Type B pancreatic cell (in vitro differentiated cells): ENCODE results near the gene TMEM270. TPM values are rescaled to one million over a fixed set of nuclear protein-coding genes. Genes with fewer than 3 reads are reported as not detected.

ENCODE experiments used
- DNase-seq: peaks from one replicate; pipeline ENCODE4 v3.0.0; 2021; ENCODE audit warnings: mixed read lengths; ENCODE audit not compliant: unreplicated experiment; ENCODE audit errors: extremely low spot score
- H3K27ac Mint-ChIP-seq: 2 replicates; pipeline ENCODE4 v1.8.0; 2021; ENCODE audit warnings: mild to moderate bottlenecking, mixed read lengths
- H3K27me3 Mint-ChIP-seq: 2 replicates; pipeline ENCODE4 v1.8.0; 2021; ENCODE audit warnings: mixed read lengths
- H3K36me3 Mint-ChIP-seq: 2 replicates; pipeline ENCODE4 v1.8.0; 2021; ENCODE audit warnings: mixed read lengths
- H3K4me1 Mint-ChIP-seq: one replicate; pipeline ENCODE4 v1.8.0; 2021; ENCODE audit warnings: mixed read lengths; ENCODE audit not compliant: unreplicated experiment
- H3K4me3 Mint-ChIP-seq: 2 replicates; pipeline ENCODE4 v1.8.0; 2021; ENCODE audit warnings: mild to moderate bottlenecking, mixed read lengths
- H3K9me3 Mint-ChIP-seq: 2 replicates; pipeline ENCODE4 v1.8.0; 2021; ENCODE audit warnings: mixed read lengths
- CTCF ChIP-seq: fragments of 200-600 bp; sonication (generic); conservative IDR thresholded peaks from 2 replicates; pipeline ENCODE4 v1.5.0; 2021; ENCODE audit warnings: antibody characterized with exemption, mild to moderate bottlenecking
- total RNA-seq: library from RNA; stranded (reverse); gene quantifications from 2 replicates; pipeline ENCODE4 v1.2.1, GENCODE V29; 2021; ENCODE audit warnings: low replicate concordance

TMEM270 gene
- total RNA-seq, 1 donor from 2014 or later = not detected

DNA sequence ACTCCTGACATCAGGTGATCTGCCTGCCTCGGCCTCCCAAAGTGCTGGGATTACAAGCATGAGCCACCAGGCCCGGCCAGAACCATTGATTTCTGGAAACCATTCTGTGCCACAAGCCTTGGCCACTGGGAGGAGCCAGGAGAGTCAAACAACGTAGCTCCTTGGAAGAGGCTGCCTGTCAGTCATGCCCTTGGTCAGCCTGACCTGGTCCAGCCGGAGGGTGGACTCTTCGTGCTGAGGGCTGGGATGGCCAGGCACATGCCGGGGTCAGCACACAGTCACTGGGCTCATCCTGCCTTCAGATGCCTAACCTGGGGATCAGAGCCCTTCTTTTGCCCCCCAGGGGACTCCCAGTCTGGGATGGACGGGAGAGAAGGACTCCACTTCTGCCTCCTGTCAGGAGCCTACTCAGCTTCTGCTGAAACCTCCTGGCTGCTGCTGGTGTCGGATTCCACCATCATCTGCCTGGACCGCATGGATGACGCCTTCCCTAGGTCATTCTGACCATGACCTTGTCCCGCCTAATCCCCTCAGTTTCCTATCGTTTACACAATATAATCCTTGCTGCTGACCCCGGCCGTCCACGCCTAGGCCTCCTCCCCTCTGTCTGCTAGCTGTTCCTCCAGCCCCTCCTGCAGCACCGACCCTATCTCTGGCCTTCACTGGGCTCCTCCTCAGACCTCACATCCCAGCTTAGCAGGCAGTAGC is 30.4 kb downstream of the TMEM270 start:
- Mint-ChIP-seq H3K4me1 (peaks cover 15% of the 10 kb centered on the region), H3K27ac (no peak overlapping the region)
- TF ChIP-seq CTCF = no peak

GRCh38 chr7:73892003-73892999 is 31.3 kb downstream of the TMEM270 start:
- peaks cover 15% of the 10 kb centered on the region for H3K9me3 Mint-ChIP-seq
- no peak overlapping the region for H3K27ac Mint-ChIP-seq
- peaks cover 15% of the 10 kb centered on the region for H3K4me1 Mint-ChIP-seq
- no peak overlapping the region for H3K4me3 Mint-ChIP-seq
- peaks cover 5% of the 10 kb centered on the region for H3K36me3 Mint-ChIP-seq
- DNase-seq = no peak
- peaks cover 9% of the 10 kb centered on the region for H3K27me3 Mint-ChIP-seq
- no peak for TF ChIP-seq CTCF

More for the DNA sequence above, 30.4 kb downstream of the TMEM270 start:
- peaks cover 8% of the 10 kb centered on the region for H3K27me3 Mint-ChIP-seq
- H3K4me3 Mint-ChIP-seq = peak overlapping the region; percentile 15
- no peak for DNase-seq
- peaks cover 5% of the 10 kb centered on the region for H3K36me3 Mint-ChIP-seq
- peaks cover 8% of the 10 kb centered on the region for H3K9me3 Mint-ChIP-seq

GRCh38 chr7:73893342-73894101 is 32.6 kb downstream of the TMEM270 start:
- Mint-ChIP-seq H3K27me3 (peaks cover 4% of the 10 kb centered on the region), H3K27ac (no peak overlapping the region), H3K4me3 (no peak overlapping the region), H3K36me3 (peaks cover 5% of the 10 kb centered on the region), H3K9me3 (peaks cover 15% of the 10 kb centered on the region), H3K4me1 (peaks cover 15% of the 10 kb centered on the region)
- TF ChIP-seq CTCF = no peak
- no peak for DNase-seq

GRCh38 chr7:73894166-73894565 is 33.2 kb downstream of the TMEM270 start:
- Mint-ChIP-seq H3K4me3 (no peak overlapping the region), H3K4me1 (peaks cover 15% of the 10 kb centered on the region), H3K27ac (no peak overlapping the region), H3K27me3 (peaks cover 4% of the 10 kb centered on the region), H3K9me3 (peaks cover 15% of the 10 kb centered on the region), H3K36me3 (peaks cover 5% of the 10 kb centered on the region)
- no peak for DNase-seq
- no peak for TF ChIP-seq CTCF

DNA sequence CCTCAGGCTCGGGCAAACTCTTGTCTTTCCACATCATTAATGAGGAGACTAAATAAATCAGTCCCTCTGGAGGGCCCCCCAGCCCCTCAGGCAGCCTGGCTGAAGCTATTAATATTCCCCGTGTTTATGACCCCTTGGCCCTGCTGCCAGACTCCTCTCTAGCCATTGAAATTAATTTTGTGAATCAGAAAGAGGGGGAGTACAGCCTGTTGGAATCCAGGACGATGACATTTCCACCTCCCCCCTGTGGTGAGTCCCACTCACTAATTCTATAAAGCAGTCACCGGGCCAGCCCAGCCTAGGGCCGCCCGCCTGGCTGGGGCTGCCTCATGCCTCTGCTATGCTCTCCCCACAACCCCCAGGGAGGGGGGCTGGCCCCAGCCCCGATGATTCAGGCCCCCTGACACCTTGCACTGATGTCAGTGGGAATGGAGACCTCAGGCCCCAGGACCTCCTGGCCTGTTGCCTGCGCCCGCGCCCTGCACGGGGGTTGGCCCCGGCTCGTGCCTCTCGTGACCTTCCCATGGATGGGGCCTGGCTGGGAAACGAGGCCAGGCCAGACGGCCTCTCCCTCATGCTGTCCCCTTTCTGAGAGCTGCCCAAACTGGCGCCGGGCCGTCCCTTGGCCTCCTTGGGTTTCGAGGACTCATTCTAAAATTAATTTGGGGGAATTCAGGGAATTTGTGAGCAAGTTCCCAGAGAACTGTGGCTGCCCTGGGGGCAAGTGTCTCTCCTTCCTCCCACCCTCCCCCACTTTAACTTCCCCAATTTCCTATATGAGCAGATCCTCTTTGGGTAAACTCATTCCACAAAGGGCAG is 34.0 kb downstream of the TMEM270 start:
- DNase-seq = no peak
- Mint-ChIP-seq H3K4me3 (no peak overlapping the region), H3K4me1 (peaks cover 17% of the 10 kb centered on the region), H3K27ac (no peak overlapping the region), H3K27me3 (peaks cover 4% of the 10 kb centered on the region), H3K36me3 (peaks cover 5% of the 10 kb centered on the region), H3K9me3 (peaks cover 15% of the 10 kb centered on the region)
- no peak for TF ChIP-seq CTCF
